NCI-H1105 treated with DMSO at 0.1 percent for 48 hours (cell line): ENCODE measurements around the gene KRTAP10-7.
"Not testable (repeated sequence)": the region's sequence is repeated elsewhere in the genome, so short reads cannot be mapped to it uniquely, and the experiment has no call there.

ENCODE experiments used
- DNase-seq: peaks from one replicate; lab custom pipeline; 2025; lab: John Stamatoyannopoulos, UW

The KRTAP10-7 gene, protein sequence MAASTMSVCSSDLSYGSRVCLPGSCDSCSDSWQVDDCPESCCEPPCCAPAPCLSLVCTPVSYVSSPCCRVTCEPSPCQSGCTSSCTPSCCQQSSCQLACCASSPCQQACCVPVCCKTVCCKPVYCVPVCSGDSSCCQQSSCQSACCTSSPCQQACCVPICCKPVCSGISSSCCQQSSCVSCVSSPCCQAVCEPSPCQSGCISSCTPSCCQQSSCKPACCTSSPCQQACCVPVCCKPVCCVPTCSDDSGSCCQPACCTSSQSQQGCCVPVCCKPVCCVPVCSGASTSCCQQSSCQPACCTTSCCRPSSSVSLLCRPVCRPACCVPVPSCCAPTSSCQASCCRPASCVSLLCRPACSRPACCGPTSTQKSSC

GRCh38 chr21:44600118-44600978 lies at the start of gene KRTAP10-7:
KRTAP10-7 (plus strand) TSS chr21:44600597; CDS start chr21:44600622, 25 bp downstream.
- DNase-seq = not testable (repeated sequence)

DNA sequence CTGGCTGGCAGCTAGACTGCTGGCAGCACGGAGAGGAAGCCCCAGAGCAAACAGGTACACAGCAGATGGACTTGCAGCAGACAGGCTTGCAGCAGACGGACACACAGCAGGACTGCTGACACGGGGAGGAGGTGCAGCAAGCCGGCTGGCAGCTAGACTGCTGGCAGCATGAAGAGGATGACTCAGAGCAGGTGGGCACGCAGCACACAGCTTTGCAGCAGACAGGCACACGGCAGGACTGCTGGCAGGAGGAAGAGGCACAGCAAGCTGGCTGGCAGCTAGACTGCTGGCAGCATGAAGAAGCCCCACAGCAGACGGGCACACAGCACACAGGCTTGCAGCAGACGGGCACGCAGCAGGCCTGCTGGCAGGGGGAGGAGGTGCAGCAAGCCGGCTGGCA lies 49.6 kb upstream of the KRTAP10-7 start:
- no peak for DNase-seq

GRCh38 chr21:44551340-44551961 lies 48.9 kb upstream of the KRTAP10-7 start, which contains the start of gene KRTAP10-2:
KRTAP10-2 (minus strand) TSS chr21:44551505; CDS start chr21:44551458, 47 bp downstream.
- DNase-seq = no peak

DNA sequence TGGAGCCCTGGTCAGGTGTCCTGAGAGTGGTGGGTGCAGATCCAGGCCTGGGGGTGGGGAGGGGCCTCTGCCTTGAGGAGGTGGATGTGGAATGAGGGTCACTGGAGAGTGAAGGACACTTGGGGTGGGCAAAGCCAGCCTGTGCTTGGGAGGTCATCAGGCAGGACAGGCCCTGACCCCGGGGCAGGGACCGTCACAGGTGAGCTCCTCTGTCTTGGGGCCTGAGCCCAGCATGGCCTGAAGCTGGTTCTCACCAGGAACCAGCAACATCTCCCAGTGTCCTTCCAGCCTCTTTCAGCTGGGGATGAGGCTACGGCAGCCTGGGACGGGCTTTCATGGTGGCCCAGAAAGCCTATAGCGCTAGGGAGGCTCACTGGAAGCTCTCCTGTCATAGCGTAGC lies 48.3 kb upstream of the KRTAP10-7 start:
- DNase-seq = no peak

DNA sequence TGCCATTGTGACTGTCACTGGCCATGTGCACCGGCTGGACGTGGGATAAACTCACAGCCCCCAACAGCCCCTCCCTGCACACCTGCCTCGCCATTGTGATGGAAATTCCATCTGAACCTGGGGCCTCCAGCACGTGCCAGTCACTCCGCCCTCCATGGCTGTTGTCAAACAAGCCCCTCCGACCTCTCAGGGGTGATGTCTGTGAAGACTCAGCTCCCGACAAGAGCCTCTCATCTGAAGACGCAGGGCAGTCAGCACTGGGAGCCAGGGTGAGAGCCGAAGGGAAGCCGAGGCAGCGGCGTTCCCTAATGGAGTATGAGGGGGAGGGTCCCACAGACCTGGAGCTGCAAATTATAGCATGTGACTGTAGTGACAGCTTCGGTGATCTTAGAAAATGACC lies 47.7 kb upstream of the KRTAP10-7 start:
- no peak for DNase-seq

GRCh38 chr21:44555200-44555875 lies 45.1 kb upstream of the KRTAP10-7 start:
- no peak for DNase-seq

DNA sequence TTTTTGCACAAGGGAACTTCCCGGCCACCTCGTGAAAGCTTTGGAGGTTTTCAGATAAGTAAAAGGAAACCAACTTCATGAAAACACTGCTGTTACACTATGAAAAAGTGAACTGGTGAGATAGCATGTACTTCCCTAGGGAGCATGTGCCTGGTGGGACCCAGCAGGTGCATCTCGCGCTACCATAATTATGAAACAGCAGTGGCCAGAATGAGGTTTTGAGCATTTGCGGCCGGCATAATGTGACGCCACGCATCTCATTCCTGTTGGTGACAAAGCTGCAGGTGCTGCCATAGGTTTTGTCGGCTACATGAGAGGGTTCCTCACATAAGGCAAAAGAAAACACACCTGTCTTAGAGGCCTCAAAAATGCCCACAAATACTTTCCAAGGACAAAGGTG lies 43.5 kb upstream of the KRTAP10-7 start:
- peak; percentile 12 for DNase-seq

- no peak for DNase-seq
These were observed 42.7 kb upstream of the KRTAP10-7 start for GRCh38 chr21:44557491-44558328.

DNA sequence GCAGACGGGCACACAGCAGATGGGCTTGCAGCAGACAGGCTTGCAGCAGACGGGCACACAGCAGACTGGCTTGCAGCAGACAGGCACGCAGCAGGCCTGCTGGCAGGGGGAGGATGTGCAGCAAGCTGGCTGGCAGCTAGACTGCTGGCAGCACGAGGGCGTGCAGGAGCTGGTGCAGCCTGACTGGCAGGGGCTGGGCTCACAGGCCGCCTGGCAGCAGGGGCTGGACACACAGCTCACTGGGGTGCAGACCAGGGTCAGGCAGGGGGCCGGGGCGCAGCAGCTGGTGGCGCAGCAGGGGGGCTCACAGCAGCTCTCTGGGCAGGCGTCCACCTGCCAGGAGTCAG lies 42.1 kb upstream of the KRTAP10-7 start:
- DNase-seq = not testable (repeated sequence)

DNA sequence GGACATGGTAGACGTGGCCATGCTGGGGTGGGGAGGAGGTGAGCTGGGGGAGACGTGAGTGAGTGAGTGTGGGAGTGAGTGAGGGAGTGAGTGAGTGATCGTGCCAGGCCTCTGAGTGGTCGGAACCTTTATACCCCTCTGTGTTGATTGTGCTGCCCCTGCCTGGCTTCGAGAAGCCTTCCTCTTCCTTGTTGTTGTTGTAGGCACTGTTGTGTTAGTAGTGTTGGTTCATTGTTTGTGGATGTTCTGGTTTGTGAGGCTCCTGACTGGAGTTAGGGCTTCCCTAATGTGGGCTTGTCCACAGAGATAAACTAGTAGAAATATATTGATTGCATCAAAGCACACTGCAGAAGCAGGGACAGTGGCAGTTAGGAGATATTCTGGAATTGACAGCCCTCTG lies 41.7 kb upstream of the KRTAP10-7 start, which contains the start of gene KRTAP10-3:
Gene KRTAP10-3 (minus strand): TSS at position 101 of the 400 bp plus-strand sequence. CDS start 80 bp downstream, at position 21.
- DNase-seq = no peak

- no peak for DNase-seq
These were observed 36.3 kb upstream of the KRTAP10-7 start for GRCh38 chr21:44564099-44564498.

GRCh38 chr21:44564886-44565598 lies 35.4 kb upstream of the KRTAP10-7 start:
- DNase-seq = no peak

GRCh38 chr21:44566403-44566802 lies 34.0 kb upstream of the KRTAP10-7 start:
- DNase-seq = no peak

DNA sequence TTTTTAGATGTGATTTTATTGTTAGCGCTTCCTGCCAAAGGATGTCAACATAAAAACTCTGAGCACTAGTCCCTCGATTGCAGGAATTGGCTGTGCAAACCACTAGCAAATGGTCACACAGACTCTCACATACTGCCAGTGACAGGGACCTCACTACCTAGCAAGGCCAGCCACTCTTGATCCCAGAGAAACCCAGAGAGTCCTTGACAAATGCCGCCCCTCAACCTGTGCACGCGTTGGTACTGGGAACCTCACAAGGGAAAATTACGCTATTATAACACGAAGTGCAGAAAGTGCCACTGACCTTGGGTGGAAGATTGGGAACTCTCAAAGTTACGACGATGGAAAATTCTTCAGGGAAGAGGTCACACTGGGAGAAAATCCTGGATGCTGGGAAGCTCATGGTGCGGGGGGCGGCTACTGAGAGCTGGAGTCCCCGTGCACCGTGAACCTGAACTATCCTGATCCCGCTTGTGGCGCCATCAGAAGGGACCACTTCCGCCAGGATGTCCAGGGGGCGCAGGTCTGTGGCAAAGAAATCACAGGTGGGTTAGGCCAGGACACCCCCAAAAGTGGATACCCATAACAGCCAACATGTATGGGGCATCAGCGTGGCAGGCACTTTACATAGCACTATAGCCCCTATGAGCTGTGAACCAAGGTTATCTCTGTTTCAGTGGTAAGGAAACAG lies 32.8 kb upstream of the KRTAP10-7 start:
- DNase-seq = no peak

DNA sequence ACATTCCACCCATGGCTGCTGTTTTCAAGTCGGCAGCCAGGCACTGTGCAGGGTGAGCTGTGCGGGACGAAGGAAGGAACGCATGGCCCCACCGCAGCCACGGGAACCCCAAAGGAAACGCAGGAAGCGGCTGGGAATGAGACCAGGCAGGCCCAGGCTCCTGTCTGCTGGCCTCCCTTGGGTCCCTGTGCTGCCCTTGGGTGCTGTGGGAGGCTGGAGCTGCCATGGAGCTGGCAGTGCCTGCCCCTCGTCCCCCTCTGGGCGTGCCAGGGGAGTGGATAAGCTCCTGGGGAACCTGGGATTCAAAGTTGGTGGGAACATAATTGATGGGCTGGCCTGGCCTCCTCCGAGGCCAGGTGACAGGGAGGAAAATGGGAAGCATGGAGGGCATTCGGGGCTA lies 32.1 kb upstream of the KRTAP10-7 start:
- DNase-seq = no peak

- no peak for DNase-seq
These were observed 31.5 kb upstream of the KRTAP10-7 start for GRCh38 chr21:44568667-44569556.

DNA sequence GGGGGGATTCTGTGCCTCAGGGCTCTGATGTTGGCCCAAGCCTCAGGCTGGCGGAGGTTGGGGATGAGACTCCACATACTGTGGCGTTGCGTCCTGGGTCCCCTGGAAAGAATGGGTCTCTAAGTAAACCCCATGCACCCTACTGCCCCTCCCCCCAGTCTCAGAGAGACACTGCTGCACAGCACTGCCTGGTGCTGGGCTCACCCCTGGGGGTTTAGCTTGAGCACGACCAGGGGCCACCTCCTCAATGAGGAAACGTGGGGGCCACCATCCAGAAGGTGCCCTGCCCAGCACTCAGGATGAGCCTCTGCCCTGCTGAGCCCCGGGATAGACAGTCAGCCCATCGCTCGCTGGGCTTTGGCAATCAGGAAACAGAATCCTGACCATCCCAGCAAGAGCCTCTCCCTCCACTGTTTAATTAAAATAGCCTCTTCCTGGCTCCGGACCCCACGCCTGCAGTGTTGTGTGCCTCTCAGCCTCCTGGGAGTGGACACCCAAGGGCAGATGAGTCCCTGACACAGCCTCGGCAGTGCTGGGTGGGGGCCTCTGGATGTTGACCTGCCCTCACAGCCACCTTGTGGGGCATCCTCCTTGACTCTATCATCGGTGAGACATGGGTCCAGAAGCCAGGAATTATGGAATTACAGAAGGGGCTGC lies 30.4 kb upstream of the KRTAP10-7 start:
- DNase-seq = no peak

DNA sequence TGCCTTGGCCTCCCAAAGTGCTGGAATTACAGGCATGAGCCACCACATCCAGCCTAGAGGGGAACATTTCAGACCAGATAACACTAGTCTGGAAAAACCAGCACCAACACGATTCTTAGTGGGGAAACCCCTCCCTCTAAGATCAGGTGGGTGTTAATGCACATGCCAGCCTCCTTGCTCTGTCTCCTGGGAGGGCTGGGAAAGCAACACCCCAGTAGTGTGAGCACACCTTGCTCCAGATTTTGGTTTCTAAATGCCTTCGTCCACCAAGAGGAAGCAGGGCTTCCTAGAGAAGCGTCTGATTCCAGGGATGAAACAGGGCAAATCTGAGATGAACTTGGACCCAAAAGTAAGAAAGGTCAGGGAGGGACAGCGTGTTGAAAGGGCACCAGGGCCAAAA lies 29.1 kb upstream of the KRTAP10-7 start:
- DNase-seq = no peak
